Measurements from ENCODE around the gene MOV10L1.
"Not testable (repeated sequence)": the region's sequence is repeated elsewhere in the genome, so short reads cannot be mapped to it uniquely, and the experiment has no call there.

Gene MOV10L1

GRCh38 chr22:50117168-50117762, 27.5 kb downstream of the MOV10L1 start:
- DNase-seq = no peak
- Mint-ChIP-seq H3K4me3 (no peak overlapping the region), H3K27me3 (peaks cover 69% of the 10 kb centered on the region), H3K4me1 (peaks cover 8% of the 10 kb centered on the region), H3K27ac (no peak overlapping the region), H3K9me3 (no peaks in the 10 kb centered on the region), H3K36me3 (no peaks in the 10 kb centered on the region)
- CTCF ChIA-PET = interaction anchor here (1.7 kb wide), 1 partner anchor 92 kb away, joined by 4 read pairs; no protein-coding TSS in a partner anchor

DNA sequence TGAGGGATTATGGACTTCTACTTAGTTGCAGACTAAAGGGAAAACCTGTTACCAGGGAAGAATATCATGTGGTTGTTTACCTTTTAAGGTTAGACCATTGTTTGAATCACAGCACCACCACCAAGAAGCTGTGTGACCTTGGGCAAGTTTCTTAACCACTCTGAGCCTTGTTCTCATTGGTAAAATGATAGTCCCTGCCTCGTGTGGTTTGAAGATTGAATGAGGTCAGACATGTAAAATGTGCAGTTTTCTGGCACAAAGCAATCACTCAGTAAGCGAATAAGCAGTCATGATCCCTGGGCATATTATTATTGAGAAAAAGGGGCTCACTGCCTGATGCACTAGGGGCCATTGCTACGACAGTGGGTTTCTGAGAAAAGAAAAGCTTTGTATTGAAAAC, 28.3 kb downstream of the MOV10L1 start:
- no peaks in the 10 kb centered on the region for H3K4me1 Mint-ChIP-seq
- peaks cover 60% of the 10 kb centered on the region for H3K27me3 Mint-ChIP-seq
- CTCF ChIA-PET = interaction anchor here (1.7 kb wide), 1 partner anchor 91 kb away, joined by 4 read pairs; no protein-coding TSS in a partner anchor
- H3K27ac Mint-ChIP-seq = no peak overlapping the region
- no peak overlapping the region for H3K4me3 Mint-ChIP-seq
- no peaks in the 10 kb centered on the region for H3K36me3 Mint-ChIP-seq
- H3K9me3 Mint-ChIP-seq = peaks cover 2% of the 10 kb centered on the region
- DNase-seq = no peak

- no peaks in the 10 kb centered on the region for H3K4me1 Mint-ChIP-seq
Observed at GRCh38 chr22:50118557-50119168, 28.9 kb downstream of the MOV10L1 start.

DNA sequence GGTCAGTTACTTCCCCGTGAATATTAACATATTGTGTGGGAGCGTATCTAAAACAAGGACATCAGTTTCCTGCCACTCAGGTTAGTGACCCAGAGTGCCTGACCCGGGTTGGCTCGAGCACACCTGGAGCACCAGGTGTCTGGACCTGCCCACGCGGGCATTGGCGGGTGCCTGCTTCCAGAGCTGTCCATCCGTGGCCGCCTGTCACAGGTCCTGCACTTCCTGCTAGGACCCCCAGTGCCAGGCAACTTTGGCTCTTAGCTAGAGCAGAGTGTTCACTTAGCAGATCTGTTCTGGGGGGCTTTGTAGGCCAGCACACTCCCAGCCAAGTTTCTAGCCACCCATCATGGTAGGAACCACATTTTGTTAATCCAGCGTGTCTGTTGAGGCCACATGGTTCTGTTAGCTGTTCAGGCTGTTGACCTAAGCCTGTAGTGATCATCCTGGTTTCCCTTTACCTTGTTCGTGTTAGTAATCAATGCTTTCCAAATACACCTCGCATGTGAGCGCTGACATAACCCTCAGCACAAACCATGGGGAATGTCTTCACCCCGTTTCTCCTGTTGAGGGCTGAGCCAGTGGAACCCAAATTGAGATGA, 29.5 kb downstream of the MOV10L1 start:
- CTCF ChIA-PET = no interaction called here
- H3K4me3 Mint-ChIP-seq = no peak overlapping the region
- peaks cover 10% of the 10 kb centered on the region for H3K9me3 Mint-ChIP-seq
- peaks cover 66% of the 10 kb centered on the region for H3K27me3 Mint-ChIP-seq
- no peaks in the 10 kb centered on the region for H3K4me1 Mint-ChIP-seq
- DNase-seq = no peak
- H3K36me3 Mint-ChIP-seq = peaks cover 4% of the 10 kb centered on the region
- H3K27ac Mint-ChIP-seq = no peak overlapping the region

More at GRCh38 chr22:50118557-50119168, 28.9 kb downstream of the MOV10L1 start:
- peaks cover 6% of the 10 kb centered on the region for H3K9me3 Mint-ChIP-seq
- H3K27ac Mint-ChIP-seq = no peak overlapping the region
- CTCF ChIA-PET = no interaction called here
- H3K4me3 Mint-ChIP-seq = no peak overlapping the region
- peaks cover 60% of the 10 kb centered on the region for H3K27me3 Mint-ChIP-seq
- H3K36me3 Mint-ChIP-seq = peaks cover 2% of the 10 kb centered on the region
- DNase-seq = no peak

GRCh38 chr22:50119768-50120251, 30.0 kb downstream of the MOV10L1 start:
- no peaks in the 10 kb centered on the region for H3K4me1 Mint-ChIP-seq
- CTCF ChIA-PET = no interaction called here
- peaks cover 66% of the 10 kb centered on the region for H3K27me3 Mint-ChIP-seq
- H3K4me3 Mint-ChIP-seq = no peak overlapping the region
- DNase-seq = no peak
- H3K36me3 Mint-ChIP-seq = peaks cover 4% of the 10 kb centered on the region
- H3K27ac Mint-ChIP-seq = no peak overlapping the region
- peaks cover 12% of the 10 kb centered on the region for H3K9me3 Mint-ChIP-seq

DNA sequence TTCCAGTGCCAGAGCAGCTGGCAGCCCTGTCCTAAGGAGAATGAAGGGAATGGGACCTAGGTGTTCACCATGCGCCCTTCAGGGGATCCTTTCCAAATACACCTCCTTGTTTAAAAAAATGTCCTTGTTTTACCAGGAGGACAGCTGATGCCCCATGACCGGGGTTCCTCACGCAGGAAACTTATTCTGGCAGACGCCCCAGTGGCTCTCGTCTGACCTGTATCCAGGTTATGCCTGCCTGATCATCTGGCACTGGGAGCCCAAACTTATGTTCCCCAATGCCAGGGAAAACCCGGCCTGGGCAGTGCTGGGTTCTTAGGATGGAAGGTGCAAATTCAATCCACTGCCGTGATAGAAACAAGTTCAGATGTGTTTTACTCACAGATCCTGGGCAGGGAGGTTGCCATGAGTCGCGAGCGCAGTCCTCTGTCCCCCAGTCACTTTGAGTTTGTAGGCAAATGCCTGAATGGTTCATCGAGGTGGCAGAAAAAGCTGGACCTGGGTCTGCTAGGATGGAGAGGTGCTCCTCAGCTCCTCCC, 31.5 kb downstream of the MOV10L1 start:
- Mint-ChIP-seq H3K9me3 (peaks cover 12% of the 10 kb centered on the region), H3K27ac (no peak overlapping the region), H3K36me3 (peaks cover 4% of the 10 kb centered on the region), H3K4me3 (no peak overlapping the region), H3K4me1 (no peaks in the 10 kb centered on the region), H3K27me3 (peaks cover 54% of the 10 kb centered on the region)
- CTCF ChIA-PET = no interaction called here
- no peak for DNase-seq

DNA sequence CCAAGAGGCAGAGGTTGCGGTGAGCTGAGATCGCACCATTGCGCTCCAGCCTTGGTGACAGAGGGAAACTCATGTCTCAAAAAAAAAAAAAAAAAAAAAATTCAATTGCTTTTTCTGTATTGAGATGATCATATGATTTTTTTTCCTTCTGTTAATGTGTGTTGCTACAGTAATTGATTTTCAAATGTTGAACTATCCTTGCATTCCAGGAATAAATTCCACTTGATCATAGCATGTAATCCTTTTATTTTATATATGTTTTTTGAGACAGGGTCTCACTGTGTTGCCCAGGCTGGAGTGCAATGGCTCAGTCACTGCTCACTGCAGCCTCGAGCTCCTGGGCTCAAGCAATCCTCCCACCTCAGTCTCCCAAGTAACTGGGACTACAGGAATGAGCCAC, 33.3 kb downstream of the MOV10L1 start:
- CTCF ChIA-PET = no interaction called here
- Mint-ChIP-seq H3K36me3 (peaks cover 4% of the 10 kb centered on the region), H3K9me3 (peaks cover 12% of the 10 kb centered on the region), H3K27me3 (peaks cover 58% of the 10 kb centered on the region), H3K4me3 (no peak overlapping the region), H3K4me1 (no peaks in the 10 kb centered on the region), H3K27ac (no peak overlapping the region)
- no peak for DNase-seq

DNA sequence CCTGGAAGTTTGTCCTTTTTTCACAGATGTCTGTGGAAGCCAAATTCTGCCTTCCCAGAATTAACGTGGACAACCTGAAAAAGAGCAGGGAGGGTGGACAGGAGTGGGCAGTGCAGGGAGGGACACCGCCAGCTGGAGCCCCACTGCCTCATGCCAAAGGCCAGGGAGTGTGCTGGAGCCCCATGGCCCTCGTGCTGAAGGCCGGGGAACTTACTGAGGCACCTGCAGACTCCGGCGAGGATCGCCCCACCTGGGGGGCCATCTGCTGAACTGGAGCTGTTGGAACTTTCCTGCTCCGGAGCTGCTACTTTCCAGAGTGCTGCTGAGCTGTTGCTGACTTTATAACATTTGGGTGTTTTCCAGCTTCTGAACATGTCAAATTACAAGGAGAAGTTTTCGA, 35.2 kb downstream of the MOV10L1 start:
- peaks cover 40% of the 10 kb centered on the region for H3K27me3 Mint-ChIP-seq
- CTCF ChIA-PET = no interaction called here

DNA sequence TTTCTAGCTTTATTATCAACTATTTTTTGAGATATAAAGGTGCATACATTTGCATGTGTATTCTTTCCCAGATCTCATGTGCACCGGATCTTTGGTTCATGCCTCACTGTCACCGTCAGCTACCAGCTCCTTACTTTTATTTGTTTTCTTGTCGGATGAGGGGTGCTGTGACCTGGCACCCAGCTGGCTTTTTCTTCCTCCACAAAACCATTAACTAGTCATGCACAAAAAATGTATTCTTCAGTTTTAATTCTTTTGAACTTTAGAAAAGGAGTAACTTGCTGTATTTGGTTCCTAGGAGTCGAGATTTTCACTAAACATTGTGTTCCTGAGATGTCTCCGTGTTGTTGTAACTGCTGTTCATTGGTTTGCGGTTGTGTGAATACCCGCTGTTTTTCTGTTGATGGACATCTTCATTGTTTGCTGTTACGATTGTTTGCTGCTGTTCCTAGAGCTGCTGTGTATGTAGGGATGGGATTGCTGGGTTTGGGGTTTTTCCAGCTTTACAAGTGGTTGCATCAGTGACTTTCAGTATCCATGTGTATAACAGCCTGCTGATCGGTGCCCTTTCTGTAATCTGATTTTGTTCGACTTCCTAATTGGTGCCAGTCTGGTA, 39.4 kb downstream of the MOV10L1 start:
- H3K4me1 Mint-ChIP-seq = no peaks in the 10 kb centered on the region
- no peak overlapping the region for H3K27ac Mint-ChIP-seq
- no peaks in the 10 kb centered on the region for H3K36me3 Mint-ChIP-seq
- CTCF ChIA-PET = no interaction called here
- peaks cover 40% of the 10 kb centered on the region for H3K27me3 Mint-ChIP-seq
- no peak for DNase-seq
- H3K9me3 Mint-ChIP-seq = peaks cover 2% of the 10 kb centered on the region
- H3K4me3 Mint-ChIP-seq = no peak overlapping the region

More for the DNA sequence above, 35.2 kb downstream of the MOV10L1 start:
- Mint-ChIP-seq H3K4me3 (no peak overlapping the region), H3K9me3 (peaks cover 12% of the 10 kb centered on the region), H3K27ac (no peak overlapping the region), H3K36me3 (peaks cover 4% of the 10 kb centered on the region), H3K4me1 (no peaks in the 10 kb centered on the region)
- no peak for DNase-seq

GRCh38 chr22:50131894-50132293, 42.1 kb downstream of the MOV10L1 start:
- DNase-seq = no peak
- CTCF ChIA-PET = no interaction called here
- H3K4me3 Mint-ChIP-seq = no peak overlapping the region
- peaks cover 39% of the 10 kb centered on the region for H3K27me3 Mint-ChIP-seq
- no peaks in the 10 kb centered on the region for H3K9me3 Mint-ChIP-seq
- no peak overlapping the region for H3K27ac Mint-ChIP-seq
- H3K36me3 Mint-ChIP-seq = no peaks in the 10 kb centered on the region
- H3K4me1 Mint-ChIP-seq = no peaks in the 10 kb centered on the region

DNA sequence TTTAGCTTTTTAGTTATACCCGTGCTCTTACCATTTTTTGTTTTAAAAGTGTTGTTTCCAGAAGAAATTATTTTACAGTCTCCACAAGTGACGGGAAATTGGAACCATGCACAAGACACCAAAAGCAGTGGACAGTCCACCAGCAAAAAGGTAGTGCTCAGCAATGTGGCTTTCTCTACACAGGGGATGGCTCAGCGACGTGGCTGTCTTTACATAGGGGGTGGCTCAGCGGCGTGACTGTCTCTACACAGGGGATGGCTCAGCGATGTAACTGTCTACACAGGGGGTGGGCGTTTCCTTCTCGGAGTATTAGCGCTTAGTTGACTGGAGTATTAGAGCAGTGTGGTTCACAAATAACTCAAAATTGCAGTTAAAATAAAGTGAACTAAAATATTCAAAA, 44.7 kb downstream of the MOV10L1 start:
- H3K9me3 Mint-ChIP-seq = no peaks in the 10 kb centered on the region
- peaks cover 44% of the 10 kb centered on the region for H3K27me3 Mint-ChIP-seq
- no peak overlapping the region for H3K27ac Mint-ChIP-seq
- CTCF ChIA-PET = no interaction called here
- H3K4me1 Mint-ChIP-seq = no peaks in the 10 kb centered on the region
- DNase-seq = no peak
- H3K4me3 Mint-ChIP-seq = no peak overlapping the region
- no peaks in the 10 kb centered on the region for H3K36me3 Mint-ChIP-seq

- CTCF ChIA-PET = interaction anchor here (0.6 kb wide), 1 partner anchor 555 kb away, joined by 3 read pairs; no protein-coding TSS in a partner anchor
- Mint-ChIP-seq H3K27ac (no peak overlapping the region), H3K9me3 (no peaks in the 10 kb centered on the region), H3K4me1 (peaks cover 3% of the 10 kb centered on the region), H3K27me3 (peaks cover 40% of the 10 kb centered on the region), H3K36me3 (no peaks in the 10 kb centered on the region), H3K4me3 (no peak overlapping the region)
- DNase-seq = no peak
Observed at GRCh38 chr22:50136581-50137015, 46.8 kb downstream of the MOV10L1 start.

- CTCF ChIA-PET, H3K4me1 Mint-ChIP-seq, H3K4me3 Mint-ChIP-seq, H3K36me3 Mint-ChIP-seq, DNase-seq, H3K9me3 Mint-ChIP-seq, H3K27ac Mint-ChIP-seq: not testable (repeated sequence)
- peaks cover 41% of the 10 kb centered on the region for H3K27me3 Mint-ChIP-seq
Observed at GRCh38 chr22:50137277-50137676, 47.5 kb downstream of the MOV10L1 start.

DNA sequence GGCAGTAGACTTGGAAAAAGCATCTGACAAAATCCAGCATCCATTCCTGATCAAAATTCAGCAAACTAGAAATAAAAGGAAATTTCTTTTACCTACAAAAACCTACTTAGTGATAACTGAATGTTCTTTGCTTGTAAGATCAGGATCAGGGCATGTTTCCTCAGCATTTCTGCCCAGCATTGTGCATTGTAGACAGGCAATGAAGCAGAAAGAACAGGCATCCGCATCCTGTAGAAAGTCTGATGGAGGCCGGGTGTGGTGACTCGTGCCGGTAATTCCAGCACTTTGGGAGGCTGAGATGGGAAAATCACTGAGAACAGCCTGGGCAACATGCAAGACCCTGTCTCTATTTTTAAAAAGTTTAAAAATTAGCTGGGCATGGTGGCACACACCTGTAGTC, 48.2 kb downstream of the MOV10L1 start:
- H3K36me3 Mint-ChIP-seq = no peaks in the 10 kb centered on the region
- no peak for DNase-seq
- peaks cover 3% of the 10 kb centered on the region for H3K4me1 Mint-ChIP-seq
- no peak overlapping the region for H3K27ac Mint-ChIP-seq
- H3K9me3 Mint-ChIP-seq = no peaks in the 10 kb centered on the region
- CTCF ChIA-PET = no interaction called here
- H3K4me3 Mint-ChIP-seq = no peak overlapping the region
- peaks cover 46% of the 10 kb centered on the region for H3K27me3 Mint-ChIP-seq

Data from activated naive CD4-positive, alpha-beta T cell treated with anti-CD3 and anti-CD28 coated beads, Interleukin-2, amount 10 ng/mL, durations not matched to agents 7 days and 5 days (primary cell).